GM12892 (cell line): ENCODE data around the gene TMEM39B.

Experiments used
- POLR2A ChIP-seq: IDR thresholded peaks from 2 replicates; pipeline ENCODE4 v1.6.1; 2011; ENCODE audit warnings: low read depth, low read length, control low read depth
- POLR2AphosphoS5 ChIP-seq: IDR thresholded peaks from 2 replicates; pipeline ENCODE4 v1.6.1; 2011; ENCODE audit warnings: low read depth, low read length, control low read depth

DNA sequence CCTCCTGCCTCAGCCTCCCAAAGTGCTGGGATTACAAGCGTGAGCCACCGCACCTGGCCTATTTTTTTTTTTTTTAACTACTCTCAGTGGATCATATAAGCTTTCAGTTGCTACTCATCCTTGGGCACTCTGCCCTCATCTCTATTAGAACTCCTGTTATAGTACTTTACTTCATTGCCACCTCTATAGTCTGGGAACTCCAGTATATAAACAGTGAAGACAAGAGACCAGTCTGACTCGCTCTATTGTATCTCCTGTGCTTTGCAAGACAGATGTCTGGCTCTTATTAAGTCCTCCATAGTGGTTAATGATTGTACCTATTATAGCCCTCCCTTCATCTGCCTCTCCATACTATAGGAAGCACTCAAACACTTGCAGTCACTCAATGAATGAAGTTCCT is 44.0 kb upstream of the TMEM39B start:
- TF ChIP-seq POLR2AphosphoS5 (no peak), POLR2A (no peak)
